Esophagus squamous epithelium (tissue), 5 donors: ENCODE results near the gene PDCD4. TPM values are rescaled to one million over a fixed set of nuclear protein-coding genes. Genes with fewer than 3 reads are reported as not detected.
A peak's percentile ranks its signal among the peaks of the same experiment; 100 is the strongest.
"Not testable (repeated sequence)": the region's sequence is repeated elsewhere in the genome, so short reads cannot be mapped to it uniquely, and the experiment has no call there.

ENCODE experiments used
- DNase-seq: peaks from one replicate; lab custom pipeline; 2025; lab: John Stamatoyannopoulos, UW
- H3K27ac ChIP-seq, 4 donors: fragments of 200-600 bp; sonication (generic); one replicate each; pipeline ENCODE4 v1.5.1; 2016 to 2019; ENCODE audit warnings: mild to moderate bottlenecking in 1 of 4
- H3K27me3 ChIP-seq, 4 donors: fragments of 200-600 bp; sonication (generic); 1 replicate in 3 of 4; 2 replicates in 1 of 4; pipeline versions ENCODE4 v1.5.1 to v1.6.0; 2017 to 2021; ENCODE audit warnings: antibody characterized with exemption in 1 of 4
- H3K36me3 ChIP-seq, 3 donors: fragments of 200-600 bp; sonication (generic); one replicate each; pipeline ENCODE4 v1.5.1; 2016 to 2019
- H3K4me1 ChIP-seq, 3 donors: fragments of 200-600 bp; sonication (generic); one replicate each; pipeline ENCODE4 v1.5.1; 2017 to 2019
- H3K4me3 ChIP-seq, 4 donors: fragments of 200-600 bp; sonication (generic); 1 replicate in 3 of 4; 2 replicates in 1 of 4; pipeline ENCODE4 v1.5.1; 2016 to 2019; ENCODE audit warnings: mild to moderate bottlenecking in 2 of 4, moderate library complexity in 1 of 4
- H3K9me3 ChIP-seq, 3 donors: fragments of 200-600 bp; sonication (generic); one replicate each; pipeline ENCODE4 v1.5.1; 2016 to 2019
- CTCF ChIP-seq, 6 experiments: fragments of 450-650 bp in 4 of 6; fragments of 200-600 bp in 2 of 6; sonication (generic) in 2 of 6; IDR thresholded peaks; one replicate each; pipeline ENCODE4 v1.5.1; 2016 to 2019; ENCODE audit warnings: antibody characterized with exemption in 6 of 6, mild to moderate bottlenecking in 4 of 6, moderate library complexity in 4 of 6
- POLR2A ChIP-seq, 4 donors: fragments of 450-650 bp; IDR thresholded peaks; one replicate each; pipeline ENCODE4 v1.6.1; 2017; ENCODE audit warnings: antibody characterized with exemption in 4 of 4, mild to moderate bottlenecking in 4 of 4, moderate library complexity in 3 of 4
- WGBS, 2 donors: methylation state at CpG; one replicate each; pipeline ENCODE4 v1.1.5; 2018; 5-methylcytosine and 5-hydroxymethylcytosine counted together
- intact Hi-C: fragments of 100-400 bp; cut with DNase I; formaldehyde crosslinking; loops from one replicate; pipeline ENCODE4 v1.15.0; 2022
- total RNA-seq, 4 donors: library from RNA; depleted of rRNA; stranded (reverse); fragments of >200 nt; gene quantifications; one replicate each; pipeline ENCODE4 v1.1.0, GENCODE V29; 2016
- donor health status: DM: yes; HTN: yes; CAD: no.

The PDCD4 gene
- total RNA-seq, 4 donors from 2014 or later, result 68.3 to 299 (median 171) TPM

DNA sequence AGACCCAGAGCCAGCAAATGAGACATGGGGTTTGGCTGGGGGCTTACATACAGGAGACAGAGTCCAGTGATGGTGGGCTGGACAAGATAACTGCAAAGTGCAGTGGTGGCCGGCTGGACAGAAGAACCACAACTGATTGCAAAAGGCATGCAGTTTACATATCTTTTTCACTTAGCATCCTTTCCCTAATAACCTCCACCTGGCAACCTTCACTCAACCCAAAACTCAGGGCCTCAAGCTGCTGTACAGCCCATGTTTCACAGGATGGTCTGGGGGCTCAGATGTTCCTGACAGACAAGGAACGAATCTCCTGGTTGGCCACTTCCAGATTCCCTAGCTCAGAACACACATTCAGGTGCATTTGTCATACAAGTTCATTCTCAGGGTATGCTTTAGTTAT, 7.8 kb upstream of the PDCD4 start:
- peaks cover 68 to 97% (median 81%) of the 10 kb centered on the region in 3 donors for H3K4me1 ChIP-seq
- 78 to 94% methylated on average over 2 of the region's 2 CpGs for WGBS, 2 donors

DNA sequence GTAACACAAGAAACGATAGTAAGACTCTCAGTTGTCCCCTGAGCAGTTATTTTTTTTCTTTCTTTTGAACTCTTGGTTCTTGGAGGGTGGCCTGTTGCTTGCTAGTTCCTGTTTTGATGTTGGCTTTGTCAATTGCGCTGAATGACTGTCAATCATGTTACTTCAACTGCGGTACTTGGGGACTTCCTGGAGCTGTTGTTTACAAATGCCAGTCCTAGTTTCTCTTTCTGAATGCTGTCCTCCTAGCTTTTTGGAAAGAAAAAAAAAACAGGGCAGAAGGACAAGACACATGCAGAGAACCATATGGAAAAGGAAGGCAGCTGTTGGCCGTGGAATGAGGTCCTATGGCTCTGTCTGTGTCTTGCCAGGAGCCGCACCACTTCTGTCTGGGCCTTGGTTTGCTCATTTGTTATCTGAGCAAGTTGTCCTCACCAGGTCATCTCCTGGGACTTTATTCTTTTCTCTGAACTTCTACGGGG, 7.0 kb upstream of the PDCD4 start:
- Histone ChIP-seq H3K36me3 (no peaks in the 10 kb centered on the region), H3K27ac (peak overlapping the region; percentile 88 to 100 (median 95)), H3K27me3 (no peaks in the 10 kb centered on the region), H3K9me3 (no peaks in the 10 kb centered on the region), H3K4me3 (peak overlapping the region in 1 of 4 donors; percentile 12), H3K4me1 (peaks cover 60 to 93% (median 74%) of the 10 kb centered on the region in 3 donors)
- 19 to 21% methylated on average over 6 of the region's 6 CpGs for WGBS, 2 donors
- intact Hi-C loops, result no loop called here
- no peak for TF ChIP-seq CTCF (IDR thresholded peaks at IDR 0.05)
- TF ChIP-seq POLR2A (IDR thresholded peaks at IDR 0.05), result peak in 1 of 4 donors; percentile 38
- no peak for DNase-seq

More for the DNA sequence above, 7.8 kb upstream of the PDCD4 start:
- intact Hi-C loops, result no loop called here
- DNase-seq, result no peak
- peak overlapping the region; percentile 88 to 100 (median 95) for H3K27ac ChIP-seq
- no peaks in the 10 kb centered on the region for H3K27me3 ChIP-seq
- no peaks in the 10 kb centered on the region for H3K9me3 ChIP-seq
- TF ChIP-seq CTCF (IDR thresholded peaks at IDR 0.05) (no peak), POLR2A (IDR thresholded peaks at IDR 0.05) (no peak)
- no peak overlapping the region for H3K4me3 ChIP-seq
- H3K36me3 ChIP-seq, result no peaks in the 10 kb centered on the region

GRCh38 chr10:110865186-110865808, 6.4 kb upstream of the PDCD4 start:
- Histone ChIP-seq H3K36me3 (no peaks in the 10 kb centered on the region), H3K4me1 (peaks cover 54 to 93% (median 68%) of the 10 kb centered on the region in 3 donors), H3K9me3 (no peaks in the 10 kb centered on the region), H3K27me3 (no peaks in the 10 kb centered on the region), H3K4me3 (no peak overlapping the region), H3K27ac (peak overlapping the region; percentile 88 to 100 (median 95))
- TF ChIP-seq CTCF (IDR thresholded peaks at IDR 0.05) (no peak), POLR2A (IDR thresholded peaks at IDR 0.05) (no peak)
- intact Hi-C loops, result no loop called here
- DNase-seq, result no peak
- 12 to 13% methylated on average over 5 of the region's 6 CpGs for WGBS, 2 donors

- WGBS, 2 donors, result 20 to 21% methylated on average over 4 of the region's 4 CpGs
- TF ChIP-seq CTCF (IDR thresholded peaks at IDR 0.05), result no peak
- no peak for TF ChIP-seq POLR2A (IDR thresholded peaks at IDR 0.05)
- intact Hi-C loops, result no loop called here
Observed at GRCh38 chr10:110865809-110866482, 5.8 kb upstream of the PDCD4 start.

DNA sequence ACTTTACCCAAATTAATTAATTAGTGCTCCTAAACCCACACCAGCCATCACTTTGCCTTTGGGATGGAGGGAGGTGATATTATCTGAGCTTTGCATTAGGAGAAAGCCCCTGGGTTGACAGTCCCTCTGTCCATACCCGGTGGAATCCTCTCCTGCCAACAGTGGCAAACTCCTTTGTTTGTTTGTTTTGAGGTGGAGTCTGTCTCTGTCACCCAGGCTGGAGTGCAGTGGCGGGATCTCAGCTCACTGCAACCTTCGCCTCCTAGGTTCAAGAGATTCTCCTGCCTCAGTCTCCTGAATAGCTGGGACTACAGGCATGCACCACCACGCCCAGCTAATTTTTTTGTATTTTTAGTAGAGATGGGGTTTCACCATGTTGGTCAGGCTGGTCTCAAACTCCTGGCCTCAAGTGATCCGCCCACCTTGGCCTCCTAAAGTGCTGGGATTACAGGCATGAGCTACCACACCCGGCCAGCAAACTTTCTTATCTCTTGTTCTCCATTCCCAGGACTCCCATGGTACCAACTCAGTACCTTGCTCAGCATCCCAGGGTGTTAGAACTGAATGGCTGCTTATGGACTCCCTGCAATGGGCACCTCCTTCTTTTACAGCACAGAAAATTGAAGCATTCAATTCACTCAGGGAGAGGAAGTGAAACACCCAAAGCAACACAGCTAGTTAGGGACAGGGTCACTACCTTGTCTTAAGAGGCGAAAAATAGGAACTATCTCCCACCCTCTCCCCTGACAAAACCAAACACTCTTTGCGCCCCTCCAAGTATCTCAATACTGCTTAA, 4.5 kb upstream of the PDCD4 start:
- DNase-seq, intact Hi-C loops, H3K9me3 ChIP-seq, H3K4me3 ChIP-seq, H3K36me3 ChIP-seq, H3K27me3 ChIP-seq: not testable (repeated sequence)
- Histone ChIP-seq H3K27ac (peak overlapping the region; percentile 85 to 100 (median 95)), H3K4me1 (peaks cover 40 to 86% (median 60%) of the 10 kb centered on the region in 3 donors)
- 67 to 82% methylated on average over 7 to 8 of the region's 8 CpGs for WGBS, 2 donors

More at GRCh38 chr10:110865809-110866482, 5.8 kb upstream of the PDCD4 start:
- Histone ChIP-seq H3K4me1 (peaks cover 48 to 93% (median 65%) of the 10 kb centered on the region in 3 donors), H3K27me3 (no peaks in the 10 kb centered on the region), H3K9me3 (no peaks in the 10 kb centered on the region), H3K4me3 (no peak overlapping the region), H3K27ac (peak overlapping the region; percentile 88 to 100 (median 95)), H3K36me3 (no peaks in the 10 kb centered on the region)
- no peak for DNase-seq
